Subcutaneous adipose tissue (tissue), 4 donors: ENCODE data around the gene MAGI3. TPM values are rescaled to one million over a fixed set of nuclear protein-coding genes. Genes with fewer than 3 reads are reported as not detected.

ENCODE experiments used
- total RNA-seq, 4 donors: library from RNA; depleted of rRNA; stranded (reverse); fragments of >200 nt; gene quantifications; one replicate each; pipeline ENCODE4 v1.1.0, GENCODE V29; 2016
- TF ChIP-seq, protein P1 (sequence below): fragments of 450-650 bp; IDR thresholded peaks from one replicate; pipeline ENCODE4 v1.5.1; 2016; ENCODE audit warnings: low read depth, mild to moderate bottlenecking, control low read depth, antibody characterized with exemption, moderate library complexity

The MAGI3 gene
- total RNA-seq, 4 donors from 2014 or later, result 11.6 to 19.4 (median 15.7) TPM

GRCh38 chr1:113401067-113401466, 10.8 kb downstream of the MAGI3 start:
- TF ChIP-seq, protein P1, sequence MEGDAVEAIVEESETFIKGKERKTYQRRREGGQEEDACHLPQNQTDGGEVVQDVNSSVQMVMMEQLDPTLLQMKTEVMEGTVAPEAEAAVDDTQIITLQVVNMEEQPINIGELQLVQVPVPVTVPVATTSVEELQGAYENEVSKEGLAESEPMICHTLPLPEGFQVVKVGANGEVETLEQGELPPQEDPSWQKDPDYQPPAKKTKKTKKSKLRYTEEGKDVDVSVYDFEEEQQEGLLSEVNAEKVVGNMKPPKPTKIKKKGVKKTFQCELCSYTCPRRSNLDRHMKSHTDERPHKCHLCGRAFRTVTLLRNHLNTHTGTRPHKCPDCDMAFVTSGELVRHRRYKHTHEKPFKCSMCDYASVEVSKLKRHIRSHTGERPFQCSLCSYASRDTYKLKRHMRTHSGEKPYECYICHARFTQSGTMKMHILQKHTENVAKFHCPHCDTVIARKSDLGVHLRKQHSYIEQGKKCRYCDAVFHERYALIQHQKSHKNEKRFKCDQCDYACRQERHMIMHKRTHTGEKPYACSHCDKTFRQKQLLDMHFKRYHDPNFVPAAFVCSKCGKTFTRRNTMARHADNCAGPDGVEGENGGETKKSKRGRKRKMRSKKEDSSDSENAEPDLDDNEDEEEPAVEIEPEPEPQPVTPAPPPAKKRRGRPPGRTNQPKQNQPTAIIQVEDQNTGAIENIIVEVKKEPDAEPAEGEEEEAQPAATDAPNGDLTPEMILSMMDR, result no peak

- TF ChIP-seq, protein P1, result no peak
Observed at GRCh38 chr1:113401728-113402127, 11.4 kb downstream of the MAGI3 start.

DNA sequence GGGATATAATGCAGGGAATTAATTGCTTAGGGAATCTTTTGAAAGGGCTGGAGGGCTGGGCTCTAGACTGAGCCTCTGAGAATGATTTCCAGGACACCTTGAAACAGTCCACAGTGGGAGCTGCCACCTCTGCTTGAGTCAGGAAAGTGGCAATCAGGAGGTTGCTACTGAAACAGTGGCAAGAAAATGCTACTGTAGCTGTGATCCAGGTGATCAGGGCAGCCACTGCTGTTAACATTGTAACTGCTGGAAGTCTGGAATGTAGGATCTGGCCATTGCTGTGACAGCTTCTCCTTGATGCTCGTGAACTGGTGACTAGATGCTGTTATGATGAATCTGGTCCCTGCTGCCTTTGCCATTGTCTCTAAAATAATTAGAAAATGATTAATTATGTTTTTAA, 12.8 kb downstream of the MAGI3 start:
- TF ChIP-seq, protein P1, result no peak

DNA sequence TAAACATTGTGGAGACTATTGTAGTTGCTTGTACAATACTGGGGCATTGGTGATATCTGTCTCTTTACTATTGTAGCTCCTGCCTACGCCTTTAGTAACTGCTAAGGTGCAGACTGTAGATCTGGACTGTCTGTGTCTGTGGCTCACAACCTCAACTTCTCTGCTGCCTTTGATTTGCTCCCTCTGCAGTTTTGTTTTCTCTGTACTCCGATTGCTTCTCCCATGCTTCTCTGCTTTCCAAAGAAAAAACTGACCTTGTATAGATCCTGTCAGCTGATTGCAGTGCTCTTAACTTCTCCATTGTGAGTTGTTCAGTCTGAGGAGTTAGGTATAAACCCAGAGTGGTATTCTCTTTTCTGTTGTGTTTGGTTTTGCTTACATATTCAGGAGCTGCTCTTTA, 15.3 kb downstream of the MAGI3 start:
- TF ChIP-seq, protein P1, result no peak

- TF ChIP-seq, protein P1, result no peak
Observed at GRCh38 chr1:113409363-113409762, 19.0 kb downstream of the MAGI3 start.

DNA sequence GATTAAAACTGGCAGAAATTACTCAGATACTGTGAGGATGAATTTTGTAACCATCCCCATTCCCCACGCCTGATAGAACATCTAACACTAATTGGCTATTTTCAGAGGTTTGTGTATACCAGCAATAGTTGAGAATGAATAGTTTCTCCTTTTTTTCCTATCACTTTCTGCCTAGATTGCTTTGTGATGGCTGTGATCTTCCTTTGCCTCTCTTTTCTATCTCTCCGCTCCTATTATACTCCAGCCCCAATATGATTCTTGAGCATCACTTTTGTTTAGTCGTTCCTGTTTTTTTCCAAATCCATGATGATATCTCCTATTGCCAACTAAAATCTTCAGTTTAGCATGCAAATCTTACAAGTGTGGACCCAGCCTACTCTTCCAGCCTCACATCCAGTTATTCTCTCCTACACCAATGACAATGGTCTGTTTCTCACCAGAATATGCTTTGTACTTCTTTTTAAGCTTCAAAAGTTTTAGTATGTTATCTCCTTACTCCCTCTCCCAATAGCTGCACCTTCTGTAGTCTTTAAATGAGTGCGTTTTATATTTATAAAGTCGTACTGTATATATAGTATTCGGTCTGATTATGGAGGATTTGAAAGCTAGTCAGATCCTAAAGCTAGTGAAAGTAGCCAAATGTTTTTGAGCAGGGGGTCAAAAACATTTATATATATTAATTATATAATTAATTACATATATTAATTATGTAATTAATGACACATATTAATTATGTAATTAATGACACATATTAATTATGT, 25.2 kb downstream of the MAGI3 start:
- TF ChIP-seq, protein P1, result no peak

DNA sequence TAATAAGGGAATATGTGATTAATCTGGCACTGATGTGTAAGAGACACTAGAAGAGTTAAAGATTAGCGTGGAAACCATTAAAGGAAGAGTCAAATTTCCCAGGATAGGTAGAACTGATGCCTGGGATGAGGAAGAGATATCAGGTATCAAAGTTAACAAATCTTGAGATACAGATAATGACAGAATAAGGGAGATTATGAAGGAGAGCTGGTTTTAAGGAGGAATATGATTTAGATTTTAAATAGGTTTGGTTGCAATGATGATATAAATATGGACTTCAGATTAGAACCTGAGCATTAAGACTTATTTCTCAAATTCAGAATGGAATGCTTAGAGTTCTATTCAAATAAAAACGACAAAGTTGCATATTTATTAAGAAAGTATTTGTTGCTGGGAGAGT, 26.2 kb downstream of the MAGI3 start:
- TF ChIP-seq, protein P1, result no peak
